Activated CD8-positive, alpha-beta T cell treated with anti-CD3 and anti-CD28 coated beads, Interleukin-2, amount 10 ng/mL, durations not matched to agents 7 days and 5 days (primary cell): ENCODE results near the gene TMBIM4. TPM values are rescaled to one million over a fixed set of nuclear protein-coding genes. Genes with fewer than 3 reads are reported as not detected.

Experiments used
- ATAC-seq: fragments of 150-1000 bp; cut with Tn5 transposase; one replicate; pipeline ENCODE4 v1.10.0; 2021; ENCODE audit warnings: moderate library complexity
- CTCF ChIA-PET: fragments of 350-600 bp; sonication (Branson Sonifier 250); formaldehyde crosslinking; loops from one replicate; lab custom pipeline; 2021; ENCODE audit warnings: antibody characterized with exemption; lab: Charles Lee
- POLR2A ChIA-PET: fragments of 350-600 bp; sonication (Branson Sonifier 250); formaldehyde crosslinking; loops from one replicate; lab custom pipeline; 2021; ENCODE audit warnings: antibody characterized with exemption; lab: Charles Lee
- DNase-seq: peaks from one replicate; pipeline ENCODE4 v3.0.0-alpha.2; 2020
- H3K27ac Mint-ChIP-seq: one replicate; pipeline ENCODE4 v1.8.0; 2021; ENCODE audit warnings: mild to moderate bottlenecking, mixed read lengths
- H3K27me3 Mint-ChIP-seq: one replicate; pipeline ENCODE4 v1.8.0; 2021; ENCODE audit warnings: low read depth, mixed read lengths
- H3K36me3 Mint-ChIP-seq: one replicate; pipeline ENCODE4 v1.8.0; 2021; ENCODE audit warnings: low read depth, mixed read lengths
- H3K4me1 Mint-ChIP-seq: one replicate; pipeline ENCODE4 v1.8.0; 2021; ENCODE audit warnings: low read depth, mixed read lengths
- H3K4me3 Mint-ChIP-seq: one replicate; pipeline ENCODE4 v1.8.0; 2021; ENCODE audit warnings: mild to moderate bottlenecking, mixed read lengths
- H3K9me3 Mint-ChIP-seq: one replicate; pipeline ENCODE4 v1.8.0; 2022; ENCODE audit warnings: mixed read lengths; ENCODE audit not compliant: insufficient read depth
- total RNA-seq, 2 experiments: library from RNA; stranded (reverse); gene quantifications; one replicate each; pipeline ENCODE4 v1.2.3, GENCODE V29; 2021

TMBIM4 gene
- total RNA-seq, 2 experiments from 2014 or later, result 60.5 to 61.6 TPM

DNA sequence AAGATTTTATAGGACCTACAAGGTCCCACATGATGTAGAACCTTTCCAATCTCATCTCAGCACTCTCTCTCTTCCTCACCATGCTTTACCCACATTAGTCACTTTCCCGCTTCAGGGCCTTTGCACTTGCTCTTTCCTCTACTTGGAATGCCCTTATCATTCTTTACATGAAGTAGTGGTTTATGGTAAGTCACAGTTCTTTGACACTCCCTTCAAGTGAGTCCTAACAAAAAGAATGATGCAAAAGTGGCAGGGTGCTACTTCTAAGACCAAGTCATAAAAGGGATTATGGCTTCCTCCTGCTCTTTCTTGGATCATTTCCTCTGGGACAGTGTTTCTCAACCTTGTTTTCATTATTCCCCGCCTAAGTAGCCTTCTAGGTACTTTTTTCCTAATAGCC, 13.1 kb downstream of the TMBIM4 start:
- POLR2A ChIA-PET, result no interaction called here
- no peak overlapping the region for H3K4me3 Mint-ChIP-seq
- CTCF ChIA-PET, result no interaction called here
- no peak for ATAC-seq
- peaks cover 24% of the 10 kb centered on the region for H3K36me3 Mint-ChIP-seq
- no peaks in the 10 kb centered on the region for H3K9me3 Mint-ChIP-seq
- H3K4me1 Mint-ChIP-seq, result no peaks in the 10 kb centered on the region
- DNase-seq, result no peak
- H3K27me3 Mint-ChIP-seq, result no peaks in the 10 kb centered on the region
- no peak overlapping the region for H3K27ac Mint-ChIP-seq

DNA sequence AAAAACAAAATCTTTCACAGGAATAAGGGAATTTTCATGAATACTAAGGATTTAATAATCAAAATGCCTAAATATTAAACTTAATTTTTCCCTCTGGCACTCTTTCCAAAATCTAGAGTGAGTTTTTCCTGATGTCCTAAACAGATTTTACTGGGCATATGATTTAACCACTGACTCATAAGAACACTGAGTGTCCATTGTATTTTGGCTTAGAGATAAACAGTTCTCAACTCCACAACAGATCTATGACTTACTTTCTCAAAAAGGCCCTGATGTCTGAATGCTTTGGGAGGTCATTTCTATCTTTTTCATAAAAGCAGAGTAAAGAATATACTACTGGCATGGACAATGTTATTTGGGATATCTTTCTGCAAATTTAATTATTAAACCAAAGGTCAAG, 15.0 kb downstream of the TMBIM4 start:
- ChIA-PET CTCF (no interaction called here), POLR2A (no interaction called here)
- Mint-ChIP-seq H3K9me3 (no peaks in the 10 kb centered on the region), H3K4me3 (no peak overlapping the region), H3K27ac (no peak overlapping the region), H3K36me3 (peaks cover 29% of the 10 kb centered on the region), H3K27me3 (no peaks in the 10 kb centered on the region), H3K4me1 (no peaks in the 10 kb centered on the region)
- ATAC-seq (no peak), DNase-seq (no peak)

DNA sequence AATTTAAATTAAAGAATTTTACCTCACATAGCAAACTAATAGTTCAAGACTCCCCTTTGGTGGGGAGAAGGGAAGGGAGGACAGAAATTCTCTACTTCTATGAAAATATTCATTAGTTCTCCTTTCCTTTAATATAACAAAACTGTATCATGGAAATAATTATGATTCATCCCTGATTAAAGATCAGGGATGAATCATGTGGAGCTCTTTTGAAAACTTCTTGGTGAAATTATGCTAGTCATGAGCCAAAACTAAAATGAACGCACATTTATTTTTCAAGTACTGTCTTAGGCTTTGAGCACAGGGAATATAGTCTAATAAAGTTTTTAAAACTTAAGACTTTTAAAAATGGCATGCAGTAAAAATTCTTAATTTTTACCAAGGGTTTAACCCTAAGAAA, 17.1 kb downstream of the TMBIM4 start:
- Mint-ChIP-seq H3K36me3 (peaks cover 22% of the 10 kb centered on the region), H3K4me1 (no peaks in the 10 kb centered on the region), H3K27me3 (no peaks in the 10 kb centered on the region), H3K9me3 (no peaks in the 10 kb centered on the region), H3K27ac (no peak overlapping the region), H3K4me3 (no peak overlapping the region)
- ATAC-seq (no peak), DNase-seq (no peak)
- ChIA-PET CTCF (interaction anchor here (1.2 kb wide), 1 partner anchor 16 kb away, joined by 4 read pairs; the partner anchor contains the start of gene TMBIM4), POLR2A (interaction anchor here (0.7 kb wide), 1 partner anchor 16 kb away, joined by 3 read pairs; no protein-coding TSS in a partner anchor)

DNA sequence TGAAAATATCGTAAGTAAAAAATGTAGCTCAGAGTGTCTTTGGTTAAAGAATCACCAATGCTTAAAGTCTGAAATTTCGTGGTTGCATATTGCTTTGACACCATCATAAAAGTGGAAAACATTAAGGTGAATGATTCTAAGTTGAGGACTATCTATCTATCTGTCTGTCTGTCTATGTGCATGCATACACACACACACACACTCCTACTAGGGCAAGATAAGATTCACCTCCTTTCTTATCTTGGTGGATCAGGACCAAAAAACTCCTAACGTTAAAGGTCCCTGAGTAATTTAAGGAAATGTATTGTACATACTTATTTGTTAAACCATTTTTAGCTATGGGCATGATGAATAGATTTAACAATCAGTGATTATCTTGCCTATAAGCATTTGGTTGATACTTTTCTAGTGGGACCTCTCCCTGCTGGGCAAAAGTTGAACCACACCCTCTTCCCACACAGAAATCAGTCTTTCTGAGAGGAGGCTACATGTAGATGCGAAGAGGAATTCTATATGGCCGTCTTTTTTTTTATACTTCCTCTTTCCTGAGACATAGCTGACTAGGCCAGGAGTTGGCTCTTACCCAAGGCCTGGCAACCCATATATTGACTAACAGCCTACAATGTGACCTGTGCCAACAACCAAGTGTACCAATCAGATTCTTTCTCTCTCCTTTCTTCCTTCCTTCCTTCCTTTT, 19.9 kb downstream of the TMBIM4 start:
- no peak for ATAC-seq
- ChIA-PET CTCF (no interaction called here), POLR2A (interaction anchor here (0.8 to 1.8 kb wide), 2 partner anchors 19 to 59 kb away, joined by 3 to 5 read pairs; no protein-coding TSS in a partner anchor)
- Mint-ChIP-seq H3K27me3 (no peaks in the 10 kb centered on the region), H3K4me3 (no peak overlapping the region), H3K4me1 (peaks cover 12% of the 10 kb centered on the region), H3K36me3 (peaks cover 21% of the 10 kb centered on the region), H3K9me3 (no peaks in the 10 kb centered on the region), H3K27ac (no peak overlapping the region)
- no peak for DNase-seq

DNA sequence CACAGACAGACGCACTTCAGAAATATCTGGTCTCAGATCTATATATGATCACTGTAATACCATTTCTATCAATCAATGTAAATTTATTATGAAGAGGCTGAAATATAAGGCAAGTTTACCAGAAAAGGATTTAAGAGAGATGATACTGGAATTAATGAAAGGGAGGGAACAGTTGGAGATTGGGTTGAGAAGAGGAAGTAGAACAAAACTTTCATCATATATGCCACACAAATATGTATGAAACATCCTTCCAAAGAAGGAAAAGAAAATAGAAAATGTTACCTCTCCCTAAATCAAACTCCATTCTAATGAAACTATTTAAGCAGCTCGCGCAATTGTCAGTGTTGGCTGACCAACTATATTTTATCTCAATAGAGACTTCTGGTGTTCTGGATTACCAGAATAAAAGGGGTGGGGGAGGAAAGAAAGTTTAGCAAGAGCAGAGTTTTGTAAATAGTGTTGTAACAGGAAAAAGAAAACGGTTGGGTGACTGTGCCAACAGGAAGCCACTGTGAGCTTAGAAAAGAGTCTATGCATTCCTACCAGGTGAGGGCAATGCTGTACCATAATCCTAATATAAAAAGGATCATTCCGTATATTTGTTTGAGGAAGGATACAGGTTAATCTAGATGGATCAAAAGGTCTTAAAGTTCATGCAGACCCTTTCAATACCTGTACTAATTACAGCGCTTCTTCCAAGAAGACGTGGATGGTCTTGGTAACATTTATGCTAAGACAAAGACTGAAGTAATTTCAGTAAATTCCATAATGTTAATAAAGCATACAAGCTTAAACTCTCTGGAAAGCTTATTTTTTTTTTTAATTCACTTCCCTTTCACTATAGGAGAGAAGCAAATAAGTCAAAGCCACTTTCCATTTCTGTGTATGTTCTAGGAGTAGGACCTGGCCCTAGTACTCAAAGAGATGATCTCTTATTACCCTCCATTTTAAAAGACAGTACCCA, 24.7 kb downstream of the TMBIM4 start:
- Mint-ChIP-seq H3K4me3 (no peak overlapping the region), H3K27me3 (no peaks in the 10 kb centered on the region), H3K36me3 (peaks cover 51% of the 10 kb centered on the region), H3K9me3 (peaks cover 23% of the 10 kb centered on the region), H3K4me1 (peaks cover 17% of the 10 kb centered on the region), H3K27ac (peak overlapping the region; percentile 78)
- ChIA-PET POLR2A (interaction anchor here (0.6 to 2.2 kb wide), 4 partner anchors 12 to 24 kb away, joined by 3 to 14 read pairs (median 4); partner anchors contain the start of gene LLPH), CTCF (interaction anchor here (0.7 to 3.6 kb wide), 18 partner anchors 9 to 568 kb away, joined by 3 to 21 read pairs (median 4); partner anchors contain the start of genes LLPH and TMBIM4)
- ATAC-seq (peak; percentile 49), DNase-seq (peak; percentile 28)

DNA sequence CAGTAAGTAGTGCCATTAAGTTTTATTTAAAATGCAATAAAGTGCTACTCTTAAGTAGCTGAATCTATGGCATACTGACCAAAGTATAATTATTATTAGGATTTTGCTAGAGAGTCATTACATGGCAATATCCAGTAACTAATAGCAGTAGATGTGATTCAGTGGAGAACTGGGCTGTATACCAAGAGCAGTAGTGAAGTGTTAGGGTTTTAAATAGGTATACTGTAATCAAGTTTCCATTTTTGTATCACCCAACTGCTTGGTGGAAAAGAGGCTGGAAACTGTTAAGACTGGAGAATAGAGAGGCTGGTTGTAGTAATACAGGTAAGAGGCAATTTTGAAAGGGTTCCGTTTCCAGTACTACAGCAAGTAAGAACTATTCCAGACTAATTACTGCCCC, 25.9 kb downstream of the TMBIM4 start:
- ChIA-PET CTCF (interaction anchor here (2.3 to 3.6 kb wide), 3 partner anchors 12 to 125 kb away, joined by 6 to 21 read pairs (median 19); partner anchors contain the start of gene LLPH), POLR2A (interaction anchor here (1.0 to 2.2 kb wide), 2 partner anchors 13 to 26 kb away, joined by 4 to 14 read pairs; partner anchors contain the start of genes LLPH and TMBIM4)
- H3K4me3 Mint-ChIP-seq, result no peak overlapping the region
- ATAC-seq (no peak), DNase-seq (no peak)
- peak overlapping the region; percentile 48 for H3K27ac Mint-ChIP-seq
- peaks cover 55% of the 10 kb centered on the region for H3K36me3 Mint-ChIP-seq
- H3K4me1 Mint-ChIP-seq, result peaks cover 17% of the 10 kb centered on the region
- H3K9me3 Mint-ChIP-seq, result peaks cover 25% of the 10 kb centered on the region
- no peaks in the 10 kb centered on the region for H3K27me3 Mint-ChIP-seq

- ChIA-PET CTCF (interaction anchor here (3.4 to 3.6 kb wide), 2 partner anchors 11 to 126 kb away, joined by 19 to 21 read pairs; partner anchors contain the start of gene LLPH), POLR2A (interaction anchor here (1.0 kb wide), 1 partner anchor 27 kb away, joined by 4 read pairs; the partner anchor contains the start of gene TMBIM4)
- DNase-seq (no peak), ATAC-seq (no peak)
- Mint-ChIP-seq H3K27ac (no peak overlapping the region), H3K4me1 (peaks cover 17% of the 10 kb centered on the region), H3K9me3 (peaks cover 25% of the 10 kb centered on the region), H3K36me3 (peaks cover 58% of the 10 kb centered on the region), H3K27me3 (no peaks in the 10 kb centered on the region), H3K4me3 (no peak overlapping the region)
These were observed 27.0 kb downstream of the TMBIM4 start for GRCh38 chr12:66142826-66143225.

- Mint-ChIP-seq H3K4me3 (no peak overlapping the region), H3K9me3 (peaks cover 25% of the 10 kb centered on the region), H3K4me1 (peaks cover 17% of the 10 kb centered on the region), H3K36me3 (peaks cover 69% of the 10 kb centered on the region), H3K27ac (no peak overlapping the region), H3K27me3 (no peaks in the 10 kb centered on the region)
- no peak for ATAC-seq
- CTCF ChIA-PET, result no interaction called here
- no peak for DNase-seq
- POLR2A ChIA-PET, result interaction anchor here (0.9 kb wide), 1 partner anchor 11 kb away, joined by 3 read pairs; the partner anchor contains the start of gene LLPH
These were observed 28.5 kb downstream of the TMBIM4 start for GRCh38 chr12:66141299-66141698.

- DNase-seq, result no peak
- ChIA-PET CTCF (no interaction called here), POLR2A (interaction anchor here (2.0 kb wide), 1 partner anchor 10 kb away, joined by 11 read pairs; the partner anchor contains the start of gene LLPH)
- Mint-ChIP-seq H3K9me3 (peaks cover 25% of the 10 kb centered on the region), H3K4me1 (peaks cover 14% of the 10 kb centered on the region), H3K4me3 (no peak overlapping the region), H3K27ac (no peak overlapping the region), H3K27me3 (no peaks in the 10 kb centered on the region), H3K36me3 (peaks cover 73% of the 10 kb centered on the region)
- ATAC-seq, result no peak
These were observed 29.1 kb downstream of the TMBIM4 start for GRCh38 chr12:66140731-66141130.

DNA sequence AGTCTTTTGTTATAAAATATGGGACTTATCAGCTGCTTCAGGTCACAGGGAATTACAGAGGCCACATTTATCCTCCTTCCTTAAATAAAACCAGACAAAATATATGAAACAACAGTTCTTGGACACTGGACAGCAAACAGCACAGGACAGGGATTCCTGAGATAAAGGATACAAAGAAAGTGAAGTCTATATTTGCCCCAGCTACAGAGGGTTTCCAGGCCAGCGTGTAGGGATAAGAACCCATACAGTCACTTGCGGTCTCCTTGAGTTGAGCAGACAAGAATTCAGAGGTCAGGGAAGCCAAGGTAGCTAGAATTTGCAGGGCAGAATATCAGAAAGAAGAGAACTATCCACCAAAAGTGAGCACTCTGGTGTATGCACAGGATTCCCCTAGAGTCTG, 30.5 kb downstream of the TMBIM4 start:
- CTCF ChIA-PET, result no interaction called here
- POLR2A ChIA-PET, result interaction anchor here (2.0 kb wide), 1 partner anchor 9 kb away, joined by 11 read pairs; the partner anchor contains the start of gene LLPH
- H3K27me3 Mint-ChIP-seq, result no peaks in the 10 kb centered on the region
- peaks cover 63% of the 10 kb centered on the region for H3K36me3 Mint-ChIP-seq
- ATAC-seq, result no peak
- DNase-seq, result no peak
- peaks cover 1% of the 10 kb centered on the region for H3K4me1 Mint-ChIP-seq
- peaks cover 25% of the 10 kb centered on the region for H3K9me3 Mint-ChIP-seq
- no peak overlapping the region for H3K27ac Mint-ChIP-seq
- no peak overlapping the region for H3K4me3 Mint-ChIP-seq

GRCh38 chr12:66137937-66138336, 31.9 kb downstream of the TMBIM4 start:
- no peaks in the 10 kb centered on the region for H3K27me3 Mint-ChIP-seq
- CTCF ChIA-PET, result no interaction called here
- H3K4me1 Mint-ChIP-seq, result peaks cover 4% of the 10 kb centered on the region
- POLR2A ChIA-PET, result no interaction called here
- H3K9me3 Mint-ChIP-seq, result peaks cover 25% of the 10 kb centered on the region
- no peak overlapping the region for H3K27ac Mint-ChIP-seq
- peaks cover 58% of the 10 kb centered on the region for H3K36me3 Mint-ChIP-seq
- no peak overlapping the region for H3K4me3 Mint-ChIP-seq
- ATAC-seq (no peak), DNase-seq (no peak)
